WTC11 (cell line): ENCODE results near the gene ALKBH6. TPM values are rescaled to one million over a fixed set of nuclear protein-coding genes. Genes with fewer than 3 reads are reported as not detected.
A peak's percentile ranks its signal among the peaks of the same experiment; 100 is the strongest.

ENCODE experiments used
- ATAC-seq: fragments of 200-7000 bp; cut with Tn5 transposase; 2 replicates; pipeline ENCODE4 v1.10.0; 2021; ENCODE audit warnings: mild to moderate bottlenecking, moderate library complexity
- CTCF ChIA-PET: fragments of 300-600 bp; sonication (Branson Sonifier 250); formaldehyde crosslinking; loops from one replicate; lab custom pipeline; 2021; ENCODE audit warnings: antibody characterized with exemption; lab: Charles Lee
- POLR2A ChIA-PET: fragments of 350-600 bp; sonication (Branson Sonifier 250); formaldehyde crosslinking; loops from one replicate; lab custom pipeline; 2021; ENCODE audit warnings: antibody characterized with exemption; lab: Charles Lee
- DNase-seq: peaks from one replicate; pipeline ENCODE4 v3.0.0; 2021; ENCODE audit warnings: low spot score
- H3K27ac Mint-ChIP-seq: 2 replicates; pipeline ENCODE4 v1.8.0; 2021; ENCODE audit warnings: mixed read lengths
- H3K27me3 Mint-ChIP-seq: 2 replicates; pipeline ENCODE4 v1.8.0; 2021; ENCODE audit warnings: low read depth, mild to moderate bottlenecking, moderate library complexity, mixed read lengths
- H3K36me3 Mint-ChIP-seq: 2 replicates; pipeline ENCODE4 v1.8.0; 2021; ENCODE audit warnings: mixed read lengths
- H3K4me1 Mint-ChIP-seq: 2 replicates; pipeline ENCODE4 v1.8.0; 2022; ENCODE audit warnings: mixed read lengths
- H3K4me3 Mint-ChIP-seq: 2 replicates; pipeline ENCODE4 v1.8.0; 2021; ENCODE audit warnings: mild to moderate bottlenecking, moderate library complexity, mixed read lengths
- H3K9me3 Mint-ChIP-seq: 2 replicates; pipeline ENCODE4 v1.8.0; 2021; ENCODE audit warnings: mixed read lengths
- ARID4B ChIP-seq: sonication (generic); formaldehyde crosslinking; IDR thresholded peaks from 2 replicates; pipeline ENCODE4 v1.8.0; 2023; ENCODE audit warnings: missing genetic modification reagents, mild to moderate bottlenecking, borderline replicate concordance
- ATF6 ChIP-seq: sonication (generic); formaldehyde crosslinking; IDR thresholded peaks from 2 replicates; pipeline ENCODE4 v1.8.1; 2023; ENCODE audit warnings: mild to moderate bottlenecking, missing genetic modification reagents
- CREM ChIP-seq: sonication (generic); formaldehyde crosslinking; IDR thresholded peaks from 2 replicates; pipeline ENCODE4 v1.8.1; 2022; ENCODE audit warnings: mild to moderate bottlenecking, missing genetic modification reagents, moderate library complexity
- CTCF ChIP-seq: fragments of 200-600 bp; IDR thresholded peaks from 2 replicates; pipeline ENCODE4 v1.8.0; 2022; ENCODE audit warnings: antibody characterized with exemption
- E2F5 ChIP-seq: sonication (generic); formaldehyde crosslinking; IDR thresholded peaks from 2 replicates; pipeline ENCODE4 v1.8.1; 2022; ENCODE audit warnings: mild to moderate bottlenecking, moderate library complexity, missing genetic modification reagents
- ERG ChIP-seq: fragments of 250-450 bp; sonication (Bioruptor Pico); IDR thresholded peaks from 2 replicates; pipeline ENCODE4 v1.8.0; 2021; ENCODE audit warnings: mild to moderate bottlenecking
- ETV6 ChIP-seq: sonication (generic); formaldehyde crosslinking; IDR thresholded peaks from 2 replicates; pipeline ENCODE4 v1.8.1; 2022; ENCODE audit warnings: mild to moderate bottlenecking, missing genetic modification reagents
- FOXJ3 ChIP-seq: sonication (generic); formaldehyde crosslinking; IDR thresholded peaks from 2 replicates; pipeline ENCODE4 v1.9.0; 2021; ENCODE audit warnings: missing genetic modification reagents, mild to moderate bottlenecking, borderline replicate concordance
- FOXP4 ChIP-seq: sonication (generic); formaldehyde crosslinking; IDR thresholded peaks from 2 replicates; pipeline ENCODE4 v1.8.0; 2022; ENCODE audit warnings: mild to moderate bottlenecking, missing genetic modification reagents
- GRHL2 ChIP-seq: fragments of 250-450 bp; sonication (Bioruptor Pico); IDR thresholded peaks from 2 replicates; pipeline ENCODE4 v1.8.0; 2022; ENCODE audit warnings: mild to moderate bottlenecking, moderate library complexity; ENCODE audit not compliant: insufficient replicate concordance, severe bottlenecking
- GTF2I ChIP-seq: fragments of 250-450 bp; sonication (Bioruptor Pico); conservative IDR thresholded peaks from 2 replicates; pipeline ENCODE4 v1.4.0; 2021; ENCODE audit warnings: mild to moderate bottlenecking
- JAZF1 ChIP-seq: fragments of 250-450 bp; sonication (Bioruptor Pico); IDR thresholded peaks from 2 replicates; pipeline ENCODE4 v1.9.0; 2021; ENCODE audit warnings: moderate library complexity, mild to moderate bottlenecking, inconsistent platforms
- KAT7 ChIP-seq: sonication (generic); formaldehyde crosslinking; IDR thresholded peaks from 2 replicates; pipeline ENCODE4 v1.8.1; 2023; ENCODE audit warnings: missing genetic modification reagents, mild to moderate bottlenecking, borderline replicate concordance
- NFATC4 ChIP-seq: fragments of 250-450 bp; sonication (Bioruptor Pico); IDR thresholded peaks from 2 replicates; pipeline ENCODE4 v1.9.0; 2021; ENCODE audit warnings: mild to moderate bottlenecking
- NFE2L1 ChIP-seq: sonication (generic); formaldehyde crosslinking; IDR thresholded peaks from 2 replicates; pipeline ENCODE4 v1.8.1; 2023; ENCODE audit warnings: missing genetic modification reagents
- SOX15 ChIP-seq: fragments of 250-450 bp; sonication (Bioruptor Pico); IDR thresholded peaks from 2 replicates; pipeline ENCODE4 v1.9.0; 2021; ENCODE audit warnings: mild to moderate bottlenecking
- ZBTB43 ChIP-seq: sonication (generic); formaldehyde crosslinking; IDR thresholded peaks from 2 replicates; pipeline ENCODE4 v1.8.1; 2023; ENCODE audit warnings: mild to moderate bottlenecking, missing genetic modification reagents
- ZNF232 ChIP-seq: sonication (generic); formaldehyde crosslinking; IDR thresholded peaks from 2 replicates; pipeline ENCODE4 v1.8.0; 2022; ENCODE audit warnings: mild to moderate bottlenecking, missing genetic modification reagents
- ZNF512 ChIP-seq: sonication (generic); formaldehyde crosslinking; IDR thresholded peaks from 2 replicates; pipeline ENCODE4 v1.8.1; 2022; ENCODE audit warnings: missing genetic modification reagents, borderline replicate concordance
- ZSCAN18 ChIP-seq: fragments of 250-450 bp; sonication (Bioruptor Pico); IDR thresholded peaks from 2 replicates; pipeline ENCODE4 v2.1.2; 2022; ENCODE audit warnings: mild to moderate bottlenecking, moderate library complexity
- total RNA-seq: library from RNA; stranded (reverse); gene quantifications from 3 replicates; pipeline ENCODE4 v1.2.3, GENCODE V29; 2021

ALKBH6 gene
- total RNA-seq, 1 experiment from 2014 or later = 28.1 TPM

- ATAC-seq (no peak), DNase-seq (no peak)
- Mint-ChIP-seq H3K27ac (peak overlapping the region; percentile 40; the same call in 1 of the 2 replicates), H3K36me3 (no peaks in the 10 kb centered on the region), H3K4me3 (no peak overlapping the region), H3K4me1 (peaks cover 12% of the 10 kb centered on the region), H3K9me3 (no peaks in the 10 kb centered on the region), H3K27me3 (peaks cover 4% of the 10 kb centered on the region; the same call in 1 of the 2 replicates)
- CTCF ChIA-PET = interaction anchor here (0.6 kb wide), 1 partner anchor 127 kb away, joined by 3 read pairs; no protein-coding TSS in a partner anchor
- POLR2A ChIA-PET = interaction anchor here (0.7 kb wide), 1 partner anchor 15 kb away, joined by 4 read pairs; no protein-coding TSS in a partner anchor
- TF ChIP-seq FOXJ3 (CRISPR knock-in tag) (no peak), FOXP4 (no peak), CTCF (no peak), CREM (CRISPR knock-in tag) (no peak), GTF2I (CRISPR knock-in tag) (no peak), JAZF1 (CRISPR knock-in tag) (no peak), KAT7 (CRISPR knock-in tag) (no peak), ZNF232 (CRISPR knock-in tag) (no peak), SOX15 (CRISPR knock-in tag) (no peak), ARID4B (CRISPR knock-in tag) (no peak), ZSCAN18 (CRISPR knock-in tag) (no peak), ATF6 (no peak), ETV6 (CRISPR knock-in tag) (no peak), NFE2L1 (CRISPR knock-in tag) (no peak), ERG (CRISPR knock-in tag) (no peak), GRHL2 (CRISPR knock-in tag) (no peak), E2F5 (no peak), ZNF512 (CRISPR knock-in tag) (no peak), NFATC4 (CRISPR knock-in tag) (no peak), ZBTB43 (CRISPR knock-in tag) (no peak)
Measured at GRCh38 chr19:36040495-36040894, 26.5 kb upstream of the ALKBH6 start.
